Stimulated activated CD8-positive, alpha-beta memory T cell treated with anti-CD3 and anti-CD28 coated beads, Interleukin-7, amount 100 ng/mL, for 24 hours (primary cell): ENCODE results near the gene ELAC1.
"Not testable (repeated sequence)": the region's sequence is repeated elsewhere in the genome, so short reads cannot be mapped to it uniquely, and the experiment has no call there.

Experiments
- DNase-seq: peaks from one replicate; pipeline ENCODE4 v3.0.0-alpha.2; 2020; ENCODE audit warnings: low read depth

Gene ELAC1, protein sequence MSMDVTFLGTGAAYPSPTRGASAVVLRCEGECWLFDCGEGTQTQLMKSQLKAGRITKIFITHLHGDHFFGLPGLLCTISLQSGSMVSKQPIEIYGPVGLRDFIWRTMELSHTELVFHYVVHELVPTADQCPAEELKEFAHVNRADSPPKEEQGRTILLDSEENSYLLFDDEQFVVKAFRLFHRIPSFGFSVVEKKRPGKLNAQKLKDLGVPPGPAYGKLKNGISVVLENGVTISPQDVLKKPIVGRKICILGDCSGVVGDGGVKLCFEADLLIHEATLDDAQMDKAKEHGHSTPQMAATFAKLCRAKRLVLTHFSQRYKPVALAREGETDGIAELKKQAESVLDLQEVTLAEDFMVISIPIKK

DNA sequence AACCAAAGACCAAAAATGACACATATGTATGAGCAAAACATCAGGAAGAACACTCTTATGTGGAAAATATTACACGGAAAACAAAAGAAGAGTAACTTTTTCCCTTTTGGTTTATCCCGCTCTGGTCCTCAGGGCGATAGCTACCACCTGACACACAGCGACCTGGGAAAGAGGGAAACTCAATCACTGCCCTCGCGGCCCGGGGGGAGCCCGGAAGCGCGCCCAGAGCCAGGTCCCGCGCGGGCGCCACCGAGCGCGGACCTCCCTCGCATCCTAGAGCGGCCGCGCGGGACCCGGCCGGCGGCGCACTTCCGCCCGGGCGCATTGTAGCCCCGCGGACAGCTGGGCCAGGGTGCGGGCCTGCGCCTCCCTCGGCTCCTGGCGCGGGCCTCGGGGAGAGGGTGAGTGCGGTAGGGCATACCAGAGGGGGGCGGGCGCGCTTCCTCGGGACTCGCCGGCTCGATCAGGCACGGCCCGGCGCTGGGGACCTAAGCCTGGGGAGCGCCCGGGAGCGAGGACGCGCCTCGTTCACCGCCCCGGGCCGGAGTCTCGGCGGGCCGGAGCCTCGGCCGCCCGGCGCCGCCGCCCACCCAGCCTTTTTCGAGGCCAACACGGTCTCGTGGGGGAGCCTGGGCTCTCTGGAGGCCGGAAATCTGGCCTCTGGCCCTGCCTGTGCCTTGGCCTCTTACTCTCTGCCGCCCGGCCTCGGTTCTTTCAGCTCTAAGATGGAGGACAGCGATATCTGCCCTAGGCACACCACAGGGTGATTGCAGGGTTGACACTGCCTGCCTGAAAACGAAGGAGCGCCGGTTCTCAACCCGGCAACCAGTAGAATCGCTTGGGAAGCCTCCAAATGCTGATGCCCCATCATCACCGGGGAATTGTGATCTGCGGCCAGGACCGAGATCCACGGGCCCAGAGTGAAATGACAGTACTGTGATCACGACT lies at the start of gene ELAC1:
TSS of gene ELAC1 (plus strand) at position 327 of the 948 bp plus-strand sequence. CDS start 6,365 bp downstream, outside the sequence.
- DNase-seq, result peak; percentile 30

GRCh38 chr18:50918153-50918552 lies 49.7 kb upstream of the ELAC1 start:
- DNase-seq, result no peak

DNA sequence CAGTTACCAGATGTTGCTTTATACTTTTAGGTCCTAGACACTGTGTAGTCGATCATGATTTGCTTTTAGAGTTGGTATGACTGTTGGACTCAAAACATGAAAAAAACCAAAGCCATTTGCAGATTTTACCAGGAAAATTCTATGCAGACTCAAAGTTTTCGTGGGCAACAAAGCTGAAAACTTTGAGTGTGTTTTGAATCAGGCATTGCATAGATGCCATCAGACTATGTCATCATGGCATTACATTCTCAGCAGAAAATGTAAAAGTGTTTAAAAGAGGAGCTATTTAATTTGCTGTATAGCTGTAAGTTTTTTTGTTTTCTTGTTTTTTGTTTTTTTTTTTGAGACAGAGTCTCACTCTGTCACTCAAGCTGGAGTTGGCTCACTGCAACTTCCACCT lies 43.5 kb upstream of the ELAC1 start:
- DNase-seq, result no peak

DNA sequence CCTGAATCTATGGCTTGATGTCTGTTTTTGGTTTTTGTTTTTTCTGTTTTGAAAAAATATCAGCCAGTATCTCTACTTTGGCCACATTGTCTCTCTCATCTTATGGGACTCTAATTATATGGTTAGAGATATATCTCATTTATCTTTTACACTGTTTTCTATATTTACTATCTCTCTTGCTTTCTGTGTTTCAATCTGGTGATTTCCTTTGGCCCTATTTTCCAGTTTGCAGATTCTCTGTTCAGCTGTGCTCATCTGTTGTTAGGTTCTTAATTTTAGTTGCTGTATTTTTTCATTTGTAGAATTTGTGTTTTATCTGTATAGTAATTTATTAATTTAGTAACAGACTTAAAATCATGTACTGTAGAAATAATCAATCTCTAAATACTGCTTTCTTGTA lies 41.3 kb upstream of the ELAC1 start:
- no peak for DNase-seq

DNA sequence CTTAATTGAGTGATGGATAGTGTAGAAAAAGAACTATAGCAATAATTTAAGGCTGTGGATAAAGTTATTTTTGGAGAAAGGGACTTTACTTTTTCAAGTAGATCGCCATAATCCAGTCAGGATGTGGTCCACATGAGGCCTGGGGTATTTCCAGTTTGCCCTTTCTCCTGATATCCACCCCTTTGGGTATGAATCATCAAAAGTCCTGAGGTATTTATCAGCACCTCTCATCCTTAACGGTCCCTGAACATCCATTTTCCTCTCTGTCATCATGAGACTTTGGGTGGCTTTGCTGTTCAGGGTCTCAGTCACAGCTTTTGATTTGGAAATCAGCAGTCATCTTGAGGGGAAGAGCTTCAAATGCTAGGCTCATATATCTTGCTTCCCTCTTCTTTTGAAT lies 39.3 kb upstream of the ELAC1 start:
- DNase-seq, result no peak

GRCh38 chr18:50933684-50934083 lies 34.2 kb upstream of the ELAC1 start:
- no peak for DNase-seq

GRCh38 chr18:50934545-50935211 lies 33.2 kb upstream of the ELAC1 start:
- DNase-seq, result no peak

- no peak for DNase-seq
Measured at GRCh38 chr18:50935493-50936191, 32.2 kb upstream of the ELAC1 start.

- DNase-seq, result no peak
Measured at GRCh38 chr18:50937183-50937582, 30.7 kb upstream of the ELAC1 start.

DNA sequence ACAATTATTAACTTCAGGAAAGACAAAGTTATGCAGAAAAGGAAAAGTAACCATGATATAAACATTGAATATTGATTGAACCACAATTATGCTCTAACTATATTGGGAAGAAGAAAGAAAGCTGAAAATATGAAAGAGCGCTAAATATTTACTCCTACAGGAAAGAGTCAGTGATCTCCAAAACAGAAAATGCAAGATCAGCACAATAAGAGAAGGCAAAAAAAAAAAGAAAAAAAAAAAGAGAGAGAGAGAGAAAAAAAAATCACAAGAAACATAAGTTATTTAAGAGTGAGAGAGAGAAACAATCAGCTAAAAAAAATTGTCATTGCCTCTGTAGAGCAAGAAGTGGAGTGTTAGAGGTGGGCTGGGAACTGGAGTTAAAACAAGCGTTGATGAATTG lies 28.9 kb upstream of the ELAC1 start:
- no peak for DNase-seq

GRCh38 chr18:50944245-50944932 lies 23.5 kb upstream of the ELAC1 start:
- DNase-seq, result no peak

DNA sequence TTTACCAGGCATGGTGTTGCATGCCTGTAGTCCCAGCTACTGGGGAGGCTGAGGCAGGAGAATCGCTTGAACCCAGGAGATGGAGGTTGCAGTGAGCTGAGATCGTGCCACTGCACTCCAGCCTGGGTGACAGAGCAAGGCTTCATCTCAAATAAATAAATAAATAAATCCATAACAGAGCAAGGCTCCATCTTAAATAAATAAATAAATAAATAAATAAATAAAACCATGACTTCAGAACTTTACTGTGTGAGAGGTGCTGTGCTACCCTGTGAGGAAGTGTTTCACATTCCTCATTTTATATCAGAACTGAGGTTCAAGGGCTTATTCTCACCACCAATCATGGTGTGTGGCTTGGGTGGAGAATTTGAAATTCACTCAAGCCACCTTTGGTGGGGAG lies 21.9 kb upstream of the ELAC1 start:
- not testable (repeated sequence) for DNase-seq

DNA sequence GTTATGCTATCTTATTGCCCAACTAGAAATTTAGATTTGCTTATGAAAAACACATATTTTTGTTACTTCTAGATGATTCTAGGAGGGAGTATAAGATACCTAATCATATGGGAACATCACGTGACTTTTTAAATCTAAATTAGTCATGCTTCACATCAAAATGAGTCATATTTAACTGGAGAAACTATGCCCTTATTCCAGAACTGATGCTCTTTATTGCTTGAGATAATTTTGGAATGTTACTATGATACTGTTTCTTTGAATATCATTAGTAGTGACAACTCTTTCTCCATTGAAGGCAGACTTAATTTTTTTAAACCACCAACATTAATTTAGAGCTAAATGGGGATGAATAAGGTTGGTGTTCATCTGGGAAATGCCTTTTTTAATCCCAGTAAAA lies 19.9 kb upstream of the ELAC1 start:
- no peak for DNase-seq

- no peak for DNase-seq
Measured at GRCh38 chr18:50949185-50949584, 18.7 kb upstream of the ELAC1 start.

GRCh38 chr18:50950626-50951025 lies 17.2 kb upstream of the ELAC1 start:
- no peak for DNase-seq

DNA sequence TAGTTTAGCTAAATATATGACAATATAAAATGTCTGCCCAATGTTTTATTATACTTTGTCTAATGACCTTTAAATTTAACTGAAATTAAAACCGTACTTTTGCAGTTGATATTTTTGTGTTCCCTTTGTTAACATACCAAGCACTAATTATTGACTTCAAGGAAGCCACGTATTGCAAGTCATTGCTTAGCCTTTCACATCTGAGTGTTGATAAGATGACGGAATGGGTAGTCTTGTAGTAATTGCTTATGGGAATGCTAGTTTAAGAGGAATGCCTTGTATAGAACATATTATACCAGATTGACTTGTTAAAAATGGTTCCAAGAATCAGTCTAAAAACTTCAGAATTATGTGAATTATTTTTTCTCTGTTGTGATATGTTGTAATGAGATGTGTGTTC lies 14.0 kb upstream of the ELAC1 start:
- no peak for DNase-seq

- no peak for DNase-seq
Measured at GRCh38 chr18:50955253-50955652, 12.6 kb upstream of the ELAC1 start.

GRCh38 chr18:50956116-50956515 lies 11.7 kb upstream of the ELAC1 start:
- no peak for DNase-seq

- DNase-seq, result no peak
Measured at GRCh38 chr18:50961974-50962373, 5.9 kb upstream of the ELAC1 start.

DNA sequence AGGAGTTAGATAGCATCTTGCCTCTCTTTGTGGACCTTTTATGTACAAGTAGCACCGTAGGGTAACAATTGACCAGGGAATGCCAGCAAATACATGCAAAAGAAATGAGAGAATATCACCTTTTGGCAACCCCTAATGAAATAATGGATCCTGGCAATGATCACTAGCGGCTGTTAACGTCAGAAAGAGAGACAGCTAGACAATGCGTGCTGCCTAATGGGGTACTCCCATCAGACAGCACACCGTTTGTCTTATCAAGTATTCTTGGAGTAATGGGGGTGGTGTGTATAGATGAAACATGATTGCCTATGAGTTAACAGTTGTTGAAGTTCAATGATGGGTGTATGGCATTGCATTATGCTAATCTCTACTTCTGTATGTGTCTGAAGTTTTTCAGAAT lies 1.6 kb downstream of the ELAC1 start:
- DNase-seq, result no peak

GRCh38 chr18:50970006-50970405 lies 2.2 kb downstream of the ELAC1 start:
- no peak for DNase-seq
